K562 (cell line): ENCODE measurements around the gene AGMO.

ENCODE experiments used
- CTCF ChIP-seq, 3 experiments: IDR thresholded peaks in 2 of 3; conservative IDR thresholded peaks in 1 of 3; 2 replicates each; pipeline ENCODE4 v1.5.1; 2011 to 2012; ENCODE audit warnings: low read length in 3 of 3, mild to moderate bottlenecking in 3 of 3, control low read depth in 2 of 3, improper control_type of control experiment in 1 of 3, inconsistent platforms in 1 of 3, low read depth in 1 of 3, mixed read lengths in 1 of 3, moderate library complexity in 1 of 3; ENCODE audit not compliant: insufficient read depth in 2 of 3
- DIDO1 ChIP-seq: fragments of 450-650 bp; IDR thresholded peaks from 2 replicates; pipeline ENCODE4 v1.6.1; 2016; ENCODE audit warnings: low read depth, missing biosample characterization, missing genetic modification characterization
- FOXM1 ChIP-seq, 2 experiments: fragments of 450-650 bp in 1 of 2; sonication (generic) in 1 of 2; formaldehyde crosslinking in 1 of 2; IDR thresholded peaks; 2 replicates each; pipeline versions ENCODE4 v1.6.1 to v1.9.0; 2017 to 2022; ENCODE audit warnings: low read depth in 2 of 2, mild to moderate bottlenecking in 2 of 2, missing genetic modification reagents in 1 of 2, moderate library complexity in 1 of 2
- JUND ChIP-seq, 2 experiments: IDR thresholded peaks; 2 replicates in 1 of 2; 3 replicates in 1 of 2; pipeline ENCODE4 v1.6.1; 2011; ENCODE audit warnings: borderline replicate concordance in 2 of 2, low read depth in 2 of 2, low read length in 2 of 2, improper control_type of control experiment in 1 of 2, missing biosample characterization in 1 of 2, missing genetic modification characterization in 1 of 2, missing genetic modification reagents in 1 of 2
- MAZ ChIP-seq, 2 experiments: fragments of 450-650 bp in 1 of 2; sonication (generic) in 1 of 2; formaldehyde crosslinking; IDR thresholded peaks in 1 of 2; conservative IDR thresholded peaks in 1 of 2; 2 replicates each; pipeline versions ENCODE4 v1.4.0 to v1.5.0; 2020; ENCODE audit warnings: mild to moderate bottlenecking in 1 of 2, missing genetic modification reagents in 1 of 2
- MECOM ChIP-seq: fragments of 250-450 bp; sonication (Bioruptor Pico); IDR thresholded peaks from 2 replicates; pipeline ENCODE4 v1.8.0; 2022; ENCODE audit warnings: inconsistent platforms
- MTA1 ChIP-seq: fragments of 450-650 bp; IDR thresholded peaks from 2 replicates; pipeline ENCODE4 v1.6.1; 2017; ENCODE audit warnings: borderline replicate concordance
- MYC ChIP-seq, 2 experiments: fragments of 250-450 bp in 1 of 2; sonication (Bioruptor Pico) in 1 of 2; IDR thresholded peaks; 2 replicates each; pipeline versions ENCODE4 v1.5.1 to v1.6.1; 2012 to 2021; ENCODE audit warnings: low read depth in 2 of 2, borderline replicate concordance in 1 of 2, improper control_type of control experiment in 1 of 2, low read length in 1 of 2, mild to moderate bottlenecking in 1 of 2, moderate library complexity in 1 of 2
- PHF8 ChIP-seq: fragments of 200-600 bp; sonication (generic); IDR thresholded peaks from 2 replicates; pipeline ENCODE4 v1.6.1; 2012; ENCODE audit warnings: mixed run types, mild to moderate bottlenecking, inconsistent platforms, low read length, moderate library complexity, borderline replicate concordance
- POLR2A ChIP-seq: fragments of 450-650 bp; conservative IDR thresholded peaks from 2 replicates; pipeline ENCODE4 v1.6.1; 2016
- POLR2AphosphoS5 ChIP-seq: IDR thresholded peaks from 2 replicates; pipeline ENCODE4 v1.6.1; 2011; ENCODE audit warnings: mild to moderate bottlenecking, low read depth, low read length, moderate library complexity; ENCODE audit not compliant: control insufficient read depth, insufficient read depth
- PRDM10 ChIP-seq: fragments of 450-650 bp; IDR thresholded peaks from 2 replicates; pipeline ENCODE4 v1.6.1; 2018; ENCODE audit not compliant: partially characterized antibody
- RFX5 ChIP-seq: IDR thresholded peaks from 2 replicates; pipeline ENCODE4 v1.6.1; 2011; ENCODE audit warnings: low read depth, mild to moderate bottlenecking, improper control_type of control experiment, low read length

GRCh38 chr7:15471669-15471950 lies 90.2 kb downstream of the AGMO start:
- TF ChIP-seq PHF8 (no peak), MAZ (CRISPR knock-in tag; conservative IDR thresholded peaks at IDR 0.05 in 1 of 2, IDR thresholded peaks at IDR 0.05 in 1 of 2) (no peak), FOXM1 (IDR thresholded peaks at IDR 0.05; ENCODE audit: low read depth) (no peak), FOXM1 (CRISPR knock-in tag; IDR thresholded peaks at IDR 0.05; ENCODE audit: low read depth) (no peak), DIDO1 (tag) (no peak), MTA1 (no peak), CTCF (IDR thresholded peaks at IDR 0.05 in 2 of 3, conservative IDR thresholded peaks at IDR 0.05 in 1 of 3; ENCODE audit: insufficient read depth in 2 of 3, low read depth in 1 of 3, low read length in 3 of 3) (no peak), MYC (IDR thresholded peaks at IDR 0.05; ENCODE audit: low read depth, low read length) (no peak), MYC (CRISPR knock-in tag; IDR thresholded peaks at IDR 0.05; ENCODE audit: borderline replicate concordance, low read depth) (no peak), PRDM10 (no peak), POLR2A (no peak), JUND (IDR thresholded peaks at IDR 0.05; ENCODE audit: borderline replicate concordance, low read depth, low read length) (no peak), JUND (tag; IDR thresholded peaks at IDR 0.05; ENCODE audit: borderline replicate concordance, low read depth, low read length) (no peak), POLR2AphosphoS5 (no peak), RFX5 (no peak), MECOM (CRISPR knock-in tag) (no peak)
